OCI-LY7 (cell line): ENCODE measurements around the gene LATS1. TPM values are rescaled to one million over a fixed set of nuclear protein-coding genes. Genes with fewer than 3 reads are reported as not detected.
"Not testable (repeated sequence)": the region's sequence is repeated elsewhere in the genome, so short reads cannot be mapped to it uniquely, and the experiment has no call there.

Experiments used
- BruUV-seq: library from RNA; stranded (reverse); fragments of 400-500 nt; replicated peaks from 2 replicates; lab custom pipeline; 2021; lab: Mats Ljungman, UMichigan
- CTCF ChIA-PET: fragments of 300-600 bp; sonication (Branson Sonifier 250); formaldehyde crosslinking; loops from one replicate; lab custom pipeline; 2022; ENCODE audit warnings: antibody characterized with exemption; ENCODE audit not compliant: unreplicated experiment; lab: Charles Lee
- POLR2A ChIA-PET: fragments of 300-600 bp; sonication (Branson Sonifier 250); formaldehyde crosslinking; loops from one replicate; lab custom pipeline; 2022; ENCODE audit warnings: antibody characterized with exemption; lab: Charles Lee
- DNase-seq: peaks from one replicate; pipeline ENCODE4 v3.0.0-alpha.2; 2015; ENCODE audit warnings: low spot score
- H2AFZ ChIP-seq: fragments of 200-600 bp; sonication (generic), shearing (Covaris generic); 2 replicates; pipeline ENCODE4 v1.6.1; 2014; ENCODE audit warnings: mild to moderate bottlenecking, antibody characterized with exemption, low read length, moderate library complexity
- H3K27ac ChIP-seq: fragments of 200-600 bp; sonication (generic); 2 replicates; pipeline ENCODE4 v1.5.1; 2014; ENCODE audit warnings: mixed run types, low read depth, mild to moderate bottlenecking, moderate library complexity, low read length, inconsistent platforms; ENCODE audit not compliant: poor library complexity, severe bottlenecking
- H3K36me3 ChIP-seq: fragments of 200-600 bp; sonication (generic); 2 replicates; pipeline ENCODE4 v1.6.1; 2014; ENCODE audit warnings: mild to moderate bottlenecking, antibody characterized with exemption, low read length, moderate library complexity, mixed read lengths; ENCODE audit not compliant: insufficient read depth
- H3K4me1 ChIP-seq: fragments of 200-600 bp; sonication (generic); 2 replicates; pipeline ENCODE4 v1.5.1; 2014; ENCODE audit warnings: mild to moderate bottlenecking, low read length; ENCODE audit not compliant: insufficient read depth, poor library complexity, severe bottlenecking
- H3K4me2 ChIP-seq: fragments of 200-600 bp; sonication (generic); 2 replicates; pipeline ENCODE4 v1.6.1; 2014; ENCODE audit warnings: mild to moderate bottlenecking, low read length
- H3K4me3 ChIP-seq: fragments of 200-600 bp; sonication (generic); 2 replicates; pipeline ENCODE4 v1.5.1; 2014; ENCODE audit warnings: mild to moderate bottlenecking, low read depth, low read length; ENCODE audit not compliant: poor library complexity, severe bottlenecking
- H3K79me2 ChIP-seq: fragments of 200-600 bp; sonication (generic); 2 replicates; pipeline ENCODE4 v1.6.1; 2016; ENCODE audit warnings: low read depth, mild to moderate bottlenecking, low read length, moderate library complexity, mixed read lengths; ENCODE audit not compliant: insufficient read depth
- H3K9me2 ChIP-seq: fragments of 200-600 bp; sonication (generic); 2 replicates; pipeline ENCODE4 v1.6.1; 2016; ENCODE audit warnings: mild to moderate bottlenecking, low read length, mixed read lengths; ENCODE audit not compliant: insufficient read depth
- H3K9me3 ChIP-seq: fragments of 200-600 bp; sonication (generic); 2 replicates; pipeline ENCODE4 v1.6.1; 2014; ENCODE audit warnings: mild to moderate bottlenecking, mixed run types, low read length, mixed read lengths
- H4K20me1 ChIP-seq: fragments of 200-600 bp; sonication (generic); 2 replicates; pipeline ENCODE4 v1.6.1; 2014; ENCODE audit warnings: mild to moderate bottlenecking, antibody characterized with exemption, low read length, moderate library complexity, mixed read lengths; ENCODE audit not compliant: insufficient read depth
- CTCF ChIP-seq: fragments of 200-600 bp; sonication (generic); conservative IDR thresholded peaks from 2 replicates; pipeline ENCODE4 v1.5.1; 2014; ENCODE audit warnings: mild to moderate bottlenecking, antibody characterized with exemption, low read length, moderate library complexity, mixed read lengths
- EZH2phosphoT487 ChIP-seq: fragments of 200-600 bp; sonication (generic); IDR thresholded peaks from 2 replicates; pipeline ENCODE4 v1.6.1; 2018; ENCODE audit warnings: low read depth, borderline replicate concordance, mild to moderate bottlenecking, mixed run types, antibody characterized with exemption, low read length, moderate library complexity, mixed read lengths
- intact Hi-C: fragments of 100-400 bp; cut with micrococcal nuclease; formaldehyde crosslinking; loops from one replicate; pipeline ENCODE4 v1.10.0; 2022; ENCODE audit not compliant: unreplicated experiment
- total RNA-seq, 2 experiments: library from RNA; depleted of rRNA in 1 of 2; stranded (reverse); fragments of >200 nt in 1 of 2; shearing (Covaris generic) in 1 of 2; gene quantifications; 2 replicates each; pipeline ENCODE4 v1.2.3, GENCODE V29; 2014 to 2022

LATS1 gene
- total RNA-seq, 2 experiments from 2014 or later, result 23.1 to 30.3 TPM

- Histone ChIP-seq H2AFZ (no peak overlapping the region), H3K9me2 (no peaks in the 10 kb centered on the region), H3K36me3 (peaks cover 65% of the 10 kb centered on the region), H3K79me2 (peaks cover 32% of the 10 kb centered on the region; the same call in 1 of the 2 replicates), H3K9me3 (no peaks in the 10 kb centered on the region), H3K4me3 (no peak overlapping the region), H3K4me1 (peaks cover 5% of the 10 kb centered on the region), H4K20me1 (no peaks in the 10 kb centered on the region), H3K4me2 (no peak overlapping the region), H3K27ac (no peak overlapping the region)
- no peak for TF ChIP-seq CTCF
- TF ChIP-seq EZH2phosphoT487, result no peak
- CTCF ChIA-PET, result no interaction called here
- intact Hi-C loops, result no loop called here
- TSS peak; percentile 54 for BruUV-seq
- POLR2A ChIA-PET, result interaction anchor here (0.5 to 1.6 kb wide), 4 partner anchors 16 to 90 kb away, joined by 3 to 6 read pairs (median 3); no protein-coding TSS in a partner anchor
- DNase-seq, result no peak
Measured at GRCh38 chr6:149683256-149683859, 34.5 kb downstream of the LATS1 start.

GRCh38 chr6:149681845-149682244 is 36.1 kb downstream of the LATS1 start:
- H3K36me3 ChIP-seq, result peaks cover 75% of the 10 kb centered on the region
- H2AFZ ChIP-seq, H4K20me1 ChIP-seq, BruUV-seq, H3K4me2 ChIP-seq, DNase-seq, CTCF ChIA-PET, H3K27ac ChIP-seq, intact Hi-C loops, H3K9me2 ChIP-seq, H3K4me3 ChIP-seq, H3K4me1 ChIP-seq, H3K9me3 ChIP-seq: not testable (repeated sequence)
- POLR2A ChIA-PET, result interaction anchor here (0.6 to 1.0 kb wide), 3 partner anchors 11 to 1206 kb away, joined by 3 to 5 read pairs (median 3); no protein-coding TSS in a partner anchor
- peaks cover 32% of the 10 kb centered on the region; the same call in 1 of the 2 replicates for H3K79me2 ChIP-seq

GRCh38 chr6:149681209-149681608 is 36.7 kb downstream of the LATS1 start:
- POLR2A ChIA-PET, result interaction anchor here (0.5 to 1.0 kb wide), 3 partner anchors 11 to 23 kb away, joined by 3 to 5 read pairs (median 3); no protein-coding TSS in a partner anchor

More at GRCh38 chr6:149681209-149681608, 36.7 kb downstream of the LATS1 start:
- Histone ChIP-seq H3K4me3 (no peak overlapping the region), H2AFZ (no peak overlapping the region), H3K79me2 (peaks cover 29% of the 10 kb centered on the region; the same call in 1 of the 2 replicates), H3K4me2 (no peak overlapping the region), H3K27ac (no peak overlapping the region), H3K9me2 (no peaks in the 10 kb centered on the region), H3K36me3 (peaks cover 76% of the 10 kb centered on the region), H3K9me3 (no peaks in the 10 kb centered on the region), H3K4me1 (peaks cover 5% of the 10 kb centered on the region), H4K20me1 (no peaks in the 10 kb centered on the region)
- intact Hi-C loops, result no loop called here
- DNase-seq, result no peak
- CTCF ChIA-PET, result no interaction called here
- BruUV-seq, result no TSS peak
- TF ChIP-seq EZH2phosphoT487 (no peak), CTCF (no peak)
